GM19035 (cell line): ENCODE measurements around the gene CSAD.
"Not testable (repeated sequence)": the region's sequence is repeated elsewhere in the genome, so short reads cannot be mapped to it uniquely, and the experiment has no call there.

Experiments
- ATAC-seq: cut with Tn5 transposase; IDR thresholded peaks from one replicate; pipeline ENCODE4 v1.9.1; 2021; ENCODE audit not compliant: unreplicated experiment

Gene CSAD

DNA sequence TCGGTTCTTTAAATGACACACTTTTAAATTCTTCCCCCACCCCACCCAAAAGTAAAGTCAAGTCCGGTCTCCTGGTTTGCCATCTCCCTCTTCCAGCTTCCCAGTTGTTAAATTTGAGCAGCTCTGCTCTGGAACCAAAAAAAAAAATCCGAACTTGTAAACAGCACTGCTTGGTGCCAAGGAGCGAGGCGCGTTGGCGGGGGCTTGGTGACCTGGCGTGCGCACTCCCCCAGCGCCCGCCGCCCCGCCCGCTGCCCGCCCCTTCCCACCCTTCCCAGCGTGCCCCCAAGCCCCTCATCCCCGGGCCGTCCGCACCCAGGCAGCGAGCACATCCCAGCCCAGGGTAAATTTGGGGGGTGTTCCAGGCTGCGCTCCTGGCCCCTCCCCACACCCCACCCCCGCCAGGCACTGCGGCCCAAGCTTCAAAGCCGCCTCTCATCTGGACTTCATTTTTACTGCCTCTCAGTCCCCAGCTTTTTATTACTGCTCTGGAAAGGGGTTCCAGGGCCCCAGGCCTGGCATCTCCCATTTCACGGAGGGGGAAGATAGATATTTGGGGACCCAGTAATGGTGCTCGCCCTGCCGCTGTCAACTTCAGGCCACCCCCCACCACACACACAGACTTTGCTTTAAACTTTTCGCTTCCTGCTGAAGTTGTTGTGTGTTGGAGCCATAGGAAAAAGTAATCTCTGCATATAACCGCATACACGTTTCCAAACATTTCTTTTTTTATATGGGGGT lies 38.0 kb upstream of the CSAD start:
- no peak for ATAC-seq

DNA sequence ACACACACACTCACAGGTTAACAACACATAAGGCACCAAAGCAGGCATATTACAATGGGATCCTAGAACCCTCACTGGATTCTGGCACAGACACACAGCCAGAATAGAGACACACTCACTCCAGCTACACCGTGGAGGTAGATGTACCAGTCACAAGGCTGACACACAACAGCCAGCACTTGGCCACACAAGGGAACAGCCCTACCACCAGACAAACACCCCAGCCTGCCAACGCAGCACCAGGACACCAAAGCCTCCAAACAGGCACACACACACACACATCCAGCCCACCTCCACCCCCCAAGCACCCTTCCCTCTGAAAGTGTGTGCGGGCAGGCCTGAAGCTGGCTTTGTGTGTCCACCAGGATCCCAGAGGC lies 37.2 kb upstream of the CSAD start:
- no peak for ATAC-seq

DNA sequence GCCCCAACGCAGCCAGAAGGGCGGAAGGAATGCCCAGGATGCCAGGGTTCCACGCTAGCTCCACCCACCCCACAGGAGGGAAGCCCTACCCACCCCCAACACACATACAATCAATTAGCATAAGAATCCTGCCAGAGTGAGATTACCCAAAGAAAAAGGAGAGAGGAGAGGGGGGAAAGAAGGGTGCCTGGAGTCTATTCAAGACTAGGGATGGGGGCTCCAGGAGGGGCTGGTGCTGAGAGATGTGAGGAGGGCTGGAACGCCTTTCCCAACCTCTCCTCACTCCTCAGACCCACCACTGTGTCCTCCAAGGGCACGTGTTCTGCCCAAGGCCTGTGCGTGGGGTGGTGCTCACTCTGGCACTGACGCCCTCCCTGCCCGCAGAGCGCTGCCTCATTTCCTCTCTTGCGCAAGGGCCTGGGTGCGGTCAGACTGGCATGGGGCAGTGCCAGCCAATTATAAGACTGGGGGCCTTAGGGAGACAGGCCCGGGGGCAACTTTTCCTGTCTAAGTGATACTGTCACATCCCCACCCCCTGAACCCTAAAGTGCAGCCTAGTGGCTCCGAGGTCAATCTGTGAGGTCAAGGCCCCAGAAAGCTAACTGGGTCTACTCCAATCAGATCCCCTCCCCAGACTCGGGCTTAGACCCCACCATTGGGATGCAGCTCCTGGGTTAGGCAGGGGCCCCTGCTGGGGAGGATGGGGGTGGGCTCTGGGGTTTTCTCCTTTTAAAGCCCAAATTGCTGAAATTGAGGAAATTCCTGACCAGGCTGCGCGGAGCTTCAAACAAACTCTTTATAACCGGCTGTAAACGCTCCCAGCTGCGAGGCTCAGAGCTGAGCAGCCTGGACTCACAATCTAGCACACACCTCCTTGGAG lies 36.6 kb upstream of the CSAD start:
- no peak for ATAC-seq

DNA sequence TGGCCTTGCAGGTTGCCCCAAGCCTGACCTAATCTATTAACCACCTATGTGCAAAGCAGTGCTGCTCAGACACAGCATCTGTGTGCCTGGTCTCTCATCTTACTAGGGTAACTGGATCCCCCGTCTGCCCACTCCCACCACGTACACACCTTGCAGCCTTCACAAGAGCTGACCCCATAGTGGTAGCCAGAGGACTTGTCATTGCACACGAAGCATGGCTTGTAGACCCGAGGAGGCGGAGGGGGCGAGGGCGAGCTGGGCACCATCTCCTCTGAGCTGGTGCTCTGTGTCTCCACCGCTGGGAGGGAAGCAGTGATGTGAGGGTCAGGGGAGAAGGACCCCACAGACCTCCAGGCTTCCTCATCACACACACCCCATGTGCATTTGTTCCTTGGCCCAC lies 34.8 kb upstream of the CSAD start:
- ATAC-seq: no peak

DNA sequence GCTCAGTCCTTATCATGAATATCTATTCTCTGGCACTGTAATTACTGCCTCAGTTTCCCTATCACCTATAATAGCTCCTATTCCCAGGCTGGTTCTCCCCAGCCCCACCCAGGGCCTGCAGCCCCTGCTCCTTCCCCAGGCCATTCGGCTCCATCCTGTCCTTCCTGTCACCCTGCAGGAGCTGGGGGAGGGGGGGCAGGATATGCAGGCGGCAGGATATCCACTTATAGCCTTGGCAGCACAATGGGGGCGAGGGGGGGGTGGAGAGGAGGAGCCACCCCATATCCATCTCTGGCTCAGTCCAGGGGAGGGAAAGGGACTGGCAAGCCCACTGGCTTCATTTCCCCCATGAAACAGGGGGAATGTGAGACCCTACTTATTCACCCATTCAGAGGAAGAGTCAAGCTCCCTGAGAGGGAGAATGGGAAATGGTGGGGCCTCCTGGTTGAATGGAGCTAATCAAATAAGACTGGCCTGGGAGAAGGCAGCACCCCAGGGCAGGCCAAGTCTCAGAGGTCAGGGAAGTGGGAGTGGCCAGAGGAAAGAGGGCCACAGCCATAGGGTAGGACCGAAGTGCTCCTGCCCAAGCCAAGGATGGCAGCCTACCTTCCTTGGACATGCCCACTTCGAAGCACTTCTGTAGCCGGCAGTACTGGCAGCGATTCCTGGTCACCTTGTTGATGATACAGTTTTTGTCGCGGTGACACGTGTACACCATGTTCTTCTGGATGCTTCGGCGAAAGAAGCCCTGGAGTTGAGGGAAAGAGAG lies 34.1 kb upstream of the CSAD start:
- no peak for ATAC-seq

DNA sequence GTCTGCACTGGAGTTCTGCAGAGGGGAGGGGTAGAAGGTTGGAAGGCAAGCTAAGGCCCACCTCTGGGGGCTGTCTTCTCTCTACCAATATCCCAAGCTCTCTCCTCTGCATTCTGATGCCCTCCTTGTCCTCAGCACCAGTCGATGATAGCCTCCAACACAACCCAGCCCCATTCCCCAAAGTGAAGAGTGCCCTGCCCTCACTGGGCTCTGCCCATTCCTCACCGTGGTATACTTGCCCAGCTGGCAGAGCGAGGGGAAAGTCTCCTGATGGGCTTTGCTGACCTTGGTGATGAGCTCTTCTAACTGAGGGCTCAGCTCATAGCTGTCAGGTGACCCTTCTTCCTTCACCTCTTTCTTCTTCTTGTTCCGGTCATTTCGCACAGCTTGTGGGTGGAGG lies 33.5 kb upstream of the CSAD start:
- no peak for ATAC-seq

DNA sequence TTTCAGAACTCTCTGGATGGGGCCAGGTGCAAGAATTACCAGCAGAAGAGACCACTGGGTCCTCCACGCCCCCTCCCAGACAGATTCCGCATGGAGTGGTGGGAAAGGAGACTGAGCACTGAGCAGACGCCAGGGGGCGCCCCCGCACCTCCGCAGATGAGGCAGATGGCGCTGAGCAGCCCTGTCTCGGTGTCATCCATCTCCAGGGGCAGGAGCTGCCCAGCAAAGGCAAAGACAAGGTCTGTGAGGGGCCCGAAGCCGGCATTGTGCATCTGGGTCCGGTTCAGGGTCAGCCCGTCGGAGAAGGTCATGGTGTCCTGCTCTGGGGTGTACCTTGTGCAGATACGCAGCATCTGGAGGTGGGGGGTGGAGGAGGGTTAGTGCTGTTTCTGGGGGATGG lies 32.6 kb upstream of the CSAD start:
- ATAC-seq: no peak

DNA sequence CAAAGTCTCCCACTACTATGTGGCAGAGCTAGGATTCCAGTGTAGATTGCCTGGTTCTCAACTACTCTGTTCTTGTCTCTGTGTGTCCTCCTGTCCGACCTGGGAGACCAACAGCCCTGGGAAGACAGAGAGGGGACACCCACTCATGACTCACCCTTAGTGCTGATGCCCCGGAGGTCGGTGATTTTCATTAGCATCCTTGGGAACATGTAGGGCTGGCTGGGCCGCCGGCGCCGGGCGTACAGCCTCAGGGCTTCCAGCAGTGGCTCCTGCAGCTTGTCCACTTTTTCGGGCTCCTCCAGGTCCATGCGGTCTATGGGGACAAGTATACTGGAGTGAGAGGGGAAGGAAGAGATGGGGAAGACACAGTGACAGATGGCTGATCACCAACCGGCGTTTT lies 32.2 kb upstream of the CSAD start:
- no peak for ATAC-seq

DNA sequence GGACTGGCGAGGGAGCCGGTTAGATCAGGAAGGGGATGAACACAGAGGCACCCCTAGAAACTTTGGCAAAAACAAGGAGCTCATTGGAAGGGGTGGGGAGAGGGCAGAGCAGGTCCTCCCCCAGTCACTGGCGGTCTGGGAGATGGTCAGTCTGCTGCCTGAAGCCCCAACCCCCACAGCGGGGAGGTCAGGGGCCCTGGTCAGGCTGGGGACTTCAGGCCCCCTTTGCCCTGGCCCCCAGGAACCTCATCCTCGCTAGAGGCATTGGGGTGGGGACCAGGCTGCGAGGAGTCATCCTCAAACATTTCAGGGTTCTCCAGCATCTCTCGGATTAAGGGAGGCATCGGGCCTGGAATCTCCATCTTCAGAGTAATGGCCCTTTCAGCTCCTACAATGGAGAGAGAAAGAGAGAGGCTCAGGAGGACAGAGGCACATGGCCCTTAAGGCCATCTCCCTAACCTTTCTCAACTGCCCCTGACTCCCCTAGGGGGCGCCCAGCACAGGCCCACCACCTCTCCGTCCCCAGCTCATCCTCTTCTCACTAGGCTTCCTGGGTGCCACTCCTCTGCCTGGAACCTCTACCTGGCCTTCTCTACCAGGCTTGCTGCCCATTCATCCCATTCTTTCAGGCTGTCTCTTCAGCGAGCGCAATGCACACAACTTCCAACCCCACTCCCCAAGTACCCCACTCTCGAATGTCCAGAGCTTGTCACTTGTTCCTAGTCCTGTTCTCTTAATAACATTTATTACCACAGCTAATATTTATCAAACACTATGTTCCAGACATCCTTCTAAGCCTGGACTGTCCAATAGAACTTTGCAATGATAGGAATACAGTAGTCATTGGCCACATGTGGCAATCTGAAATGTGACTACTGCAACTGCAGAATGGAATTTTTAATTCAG lies 31.0 kb upstream of the CSAD start:
- no peak for ATAC-seq

DNA sequence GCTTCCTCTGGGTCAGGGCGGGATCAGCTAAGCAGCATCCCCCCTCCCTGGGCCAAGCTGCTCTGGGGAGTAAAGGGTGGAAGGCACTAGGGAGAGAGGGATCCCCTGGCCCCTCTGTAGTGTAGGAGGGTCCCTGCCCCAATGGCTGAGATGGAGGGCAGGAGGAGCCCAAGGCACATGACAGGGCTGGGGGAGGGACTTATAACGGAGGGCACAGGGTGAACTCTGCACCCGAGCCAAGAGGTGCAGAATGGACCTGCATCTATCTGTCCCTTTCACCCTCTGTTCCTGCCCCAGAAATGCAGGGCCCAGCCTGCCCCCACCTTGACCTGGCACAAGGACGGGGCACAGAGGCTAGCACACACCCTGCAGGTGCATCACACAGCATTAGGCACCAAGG lies 30.1 kb upstream of the CSAD start:
- ATAC-seq: no peak

DNA sequence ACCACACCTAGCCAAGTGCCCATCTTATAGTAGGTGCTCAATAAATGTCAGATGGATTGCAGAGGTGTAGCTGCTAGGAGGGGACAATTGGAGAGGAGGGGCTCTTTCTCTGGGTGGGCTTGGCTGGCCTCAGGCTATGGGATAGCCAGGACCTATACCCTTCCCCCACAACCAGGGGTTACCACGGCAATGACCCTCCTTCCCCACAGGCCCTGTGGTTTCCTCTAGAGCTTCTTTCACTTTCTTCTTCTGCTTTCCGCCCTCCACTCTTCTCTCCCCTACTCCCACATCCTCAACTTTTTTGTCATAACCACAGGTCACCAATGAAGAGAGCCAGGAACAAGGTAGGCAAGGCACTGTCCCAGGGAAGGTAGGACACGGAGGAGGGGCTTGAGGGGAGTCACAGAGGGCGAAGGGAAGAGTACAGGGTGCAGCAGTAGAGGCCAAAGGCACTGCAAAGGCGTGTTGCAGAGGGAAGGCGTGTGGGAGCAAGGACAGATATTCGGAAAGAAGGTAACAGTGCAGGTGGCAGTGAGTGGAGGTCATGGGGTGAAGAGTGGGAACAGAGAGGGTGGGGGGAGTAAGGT lies 28.2 kb upstream of the CSAD start:
- no peak for ATAC-seq

DNA sequence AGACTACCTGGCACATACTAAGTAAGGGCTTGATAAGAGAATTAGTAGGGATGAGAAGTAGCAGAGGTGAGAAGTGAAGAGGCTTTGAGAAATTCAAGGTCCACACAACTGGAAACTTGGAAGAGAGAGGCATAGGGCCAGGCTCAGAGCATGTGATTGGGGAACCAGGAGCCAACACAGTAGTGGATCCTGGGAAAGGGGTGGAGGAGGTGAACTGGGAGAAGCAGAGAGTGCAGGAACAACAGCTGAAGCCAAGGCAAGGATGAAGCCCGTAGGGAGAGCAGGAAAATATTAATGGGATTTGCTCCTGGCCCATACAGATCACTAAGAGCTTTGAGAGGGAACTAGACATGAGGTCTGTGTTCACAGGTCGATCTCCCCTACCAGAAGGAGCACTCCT lies 27.7 kb upstream of the CSAD start:
- ATAC-seq: no peak

DNA sequence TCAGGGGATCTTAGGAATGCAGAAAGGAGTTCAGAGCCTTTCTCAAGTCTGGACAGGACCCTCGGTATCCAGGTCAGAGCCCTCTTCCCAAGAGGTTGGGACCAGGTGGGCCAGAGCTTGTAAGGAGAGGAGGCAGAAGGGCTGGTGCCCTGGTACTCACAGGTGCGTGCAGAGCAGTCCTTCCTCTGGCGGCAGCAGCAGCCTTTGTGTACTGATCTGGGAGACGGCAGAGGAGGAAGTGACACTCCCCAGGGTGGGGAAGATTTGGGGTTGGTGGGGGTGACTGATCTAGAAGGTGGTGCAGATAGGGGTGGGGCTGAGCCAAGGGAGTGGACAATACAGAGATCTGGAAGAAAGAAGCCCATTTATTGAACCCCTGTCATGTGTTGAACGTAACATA lies 26.3 kb upstream of the CSAD start, which contains the start of gene ITGB7:
ITGB7 (minus strand) TSS at position 210 of the 400 bp plus-strand sequence. CDS start 6,808 bp downstream, outside the sequence.
- peak; percentile 39 for ATAC-seq

DNA sequence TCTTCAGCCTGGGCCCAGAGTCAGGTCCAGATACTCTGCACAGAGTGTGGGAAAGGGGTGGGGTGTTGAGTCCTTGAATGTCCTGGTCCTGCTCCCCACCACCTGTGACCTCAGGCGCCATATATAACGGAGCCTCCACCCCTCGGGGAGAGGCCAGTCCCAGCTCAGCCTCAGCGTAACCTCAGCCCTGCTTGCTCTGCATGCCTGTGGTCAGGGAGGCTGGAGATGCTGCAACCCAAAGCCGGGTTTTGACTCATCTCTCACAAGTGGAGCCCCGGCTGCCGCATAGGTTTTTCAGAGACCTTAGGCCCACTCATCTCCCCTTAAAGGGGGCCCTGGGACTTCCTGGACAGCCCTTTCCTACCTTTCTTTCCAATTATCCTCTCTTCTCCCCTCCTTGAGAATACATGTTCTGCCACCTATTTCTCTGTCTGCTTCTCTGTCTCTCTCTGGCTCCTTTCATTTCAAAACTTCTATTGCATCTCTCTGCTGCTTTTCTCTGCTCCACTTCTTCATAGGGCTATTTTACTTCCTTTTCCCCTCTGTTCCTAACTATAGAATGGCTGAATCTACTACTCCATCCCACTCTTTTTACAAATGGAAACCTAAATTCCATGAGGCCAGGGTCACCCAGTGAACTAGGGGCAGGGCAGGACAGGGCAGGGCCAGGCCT lies 25.2 kb upstream of the CSAD start:
- ATAC-seq: peak; percentile 71

DNA sequence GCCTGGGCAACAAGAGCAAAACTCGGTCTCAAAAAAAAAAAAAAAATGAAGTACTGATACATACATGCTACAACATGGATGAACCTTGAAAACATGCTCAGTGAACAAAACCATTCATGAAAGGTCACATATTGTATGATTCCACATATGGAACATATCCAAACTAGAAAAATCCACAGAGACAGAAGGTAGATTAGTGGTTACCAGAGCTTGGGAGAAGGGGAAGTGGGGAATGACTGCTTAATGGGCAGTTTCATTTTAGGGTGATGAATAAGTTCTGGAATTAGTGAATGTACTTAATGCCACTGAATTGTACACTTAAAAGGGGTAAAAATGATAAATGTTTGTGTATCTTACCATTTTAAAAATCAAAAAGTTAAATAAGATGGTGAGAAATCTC lies 23.6 kb upstream of the CSAD start:
- no peak for ATAC-seq

DNA sequence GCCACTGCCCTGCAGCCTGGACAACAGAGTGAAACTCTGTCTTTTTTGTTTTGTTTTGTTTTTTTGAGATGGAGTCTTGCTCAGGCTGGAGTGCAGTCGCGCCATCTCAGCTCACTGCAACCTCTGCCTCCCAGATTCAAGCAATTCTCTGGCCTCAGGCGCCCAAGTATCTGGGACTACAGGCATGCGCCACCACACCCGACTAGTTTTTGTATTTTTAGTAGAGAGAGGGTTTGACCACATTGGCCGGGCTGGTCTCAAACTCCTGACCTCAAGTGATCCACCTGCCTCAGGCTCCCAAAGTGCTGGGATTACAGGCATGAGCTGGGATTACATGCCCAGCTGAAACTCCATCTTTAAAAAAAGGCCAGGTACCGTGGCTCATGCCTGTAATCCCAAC lies 21.6 kb upstream of the CSAD start:
- ATAC-seq: not testable (repeated sequence)

DNA sequence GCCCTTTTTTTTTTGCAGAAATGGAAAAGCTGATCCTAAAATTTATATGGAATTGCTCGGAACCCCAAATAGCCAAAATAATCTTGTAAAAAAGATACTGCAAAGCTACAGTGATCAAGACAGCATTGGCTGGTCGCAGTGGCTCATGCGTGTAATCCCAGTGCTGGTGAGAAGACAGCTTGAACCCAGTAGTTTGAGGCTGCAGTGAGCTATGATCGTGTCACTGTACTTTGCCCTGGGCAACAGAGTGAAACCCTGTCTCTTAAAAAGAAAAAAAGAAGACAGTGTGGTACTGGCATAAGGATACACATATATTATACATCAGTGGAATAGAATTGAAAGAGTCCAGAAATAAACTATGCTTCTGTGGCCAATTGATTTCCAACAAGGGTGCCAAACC lies 20.9 kb upstream of the CSAD start:
- no peak for ATAC-seq

DNA sequence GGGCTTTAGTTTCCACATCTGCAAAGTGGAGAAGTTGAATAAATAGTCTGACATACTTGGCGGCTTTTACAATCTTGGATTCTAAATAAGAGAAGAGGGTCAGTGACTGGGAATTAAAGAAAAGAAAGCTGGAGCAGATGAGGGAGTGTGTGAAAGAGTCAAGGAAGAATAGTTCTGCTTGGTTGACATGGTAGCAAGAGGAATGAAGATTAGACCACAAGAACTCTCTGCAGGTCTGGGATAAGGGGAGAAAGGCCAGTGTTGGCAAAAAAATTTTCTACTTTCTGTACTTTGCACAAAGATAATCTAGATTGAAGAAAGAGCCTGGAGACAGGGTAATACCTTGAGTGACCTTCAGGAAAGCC lies 20.4 kb upstream of the CSAD start:
- no peak for ATAC-seq

DNA sequence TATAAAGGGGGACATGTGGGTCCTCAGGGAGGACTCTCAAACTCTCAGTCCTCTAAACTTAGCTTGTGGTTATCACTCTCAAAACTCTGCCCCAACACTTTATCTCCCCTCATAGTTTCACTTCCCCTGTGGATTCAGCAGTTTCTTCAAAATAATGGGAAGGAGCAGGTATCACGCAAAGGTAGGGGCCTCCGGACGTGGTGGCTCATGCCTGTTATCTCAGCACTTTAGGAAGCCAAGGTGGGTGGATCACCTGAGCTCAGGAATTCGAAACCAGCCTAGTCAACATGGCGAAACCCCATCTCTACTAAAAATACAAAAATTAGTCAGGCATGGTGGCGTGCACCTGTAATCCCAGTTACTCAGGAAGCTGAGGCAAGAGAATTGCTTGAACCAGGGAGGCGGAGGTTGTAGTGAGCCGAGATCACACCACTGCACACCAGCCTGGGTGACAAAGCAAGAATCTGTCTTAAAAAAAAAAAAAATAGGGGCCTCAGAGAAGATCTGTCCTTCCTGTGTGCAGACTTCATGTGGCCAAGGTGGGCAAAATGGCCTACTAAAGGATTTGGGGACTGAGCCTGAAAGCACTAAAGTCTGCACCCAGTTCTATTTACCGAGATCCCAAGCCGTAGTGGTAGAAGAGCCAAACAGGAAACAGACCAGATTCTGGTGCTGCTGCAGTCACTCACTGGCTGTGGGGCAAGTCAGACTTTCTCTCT lies 19.9 kb upstream of the CSAD start:
- peak; percentile 52 for ATAC-seq
